ENCODE data around the gene ARFGEF2.
A peak's percentile ranks its signal among the peaks of the same experiment; 100 is the strongest.
"Not testable (repeated sequence)": the region's sequence is repeated elsewhere in the genome, so short reads cannot be mapped to it uniquely, and the experiment has no call there.

Gene ARFGEF2

DNA sequence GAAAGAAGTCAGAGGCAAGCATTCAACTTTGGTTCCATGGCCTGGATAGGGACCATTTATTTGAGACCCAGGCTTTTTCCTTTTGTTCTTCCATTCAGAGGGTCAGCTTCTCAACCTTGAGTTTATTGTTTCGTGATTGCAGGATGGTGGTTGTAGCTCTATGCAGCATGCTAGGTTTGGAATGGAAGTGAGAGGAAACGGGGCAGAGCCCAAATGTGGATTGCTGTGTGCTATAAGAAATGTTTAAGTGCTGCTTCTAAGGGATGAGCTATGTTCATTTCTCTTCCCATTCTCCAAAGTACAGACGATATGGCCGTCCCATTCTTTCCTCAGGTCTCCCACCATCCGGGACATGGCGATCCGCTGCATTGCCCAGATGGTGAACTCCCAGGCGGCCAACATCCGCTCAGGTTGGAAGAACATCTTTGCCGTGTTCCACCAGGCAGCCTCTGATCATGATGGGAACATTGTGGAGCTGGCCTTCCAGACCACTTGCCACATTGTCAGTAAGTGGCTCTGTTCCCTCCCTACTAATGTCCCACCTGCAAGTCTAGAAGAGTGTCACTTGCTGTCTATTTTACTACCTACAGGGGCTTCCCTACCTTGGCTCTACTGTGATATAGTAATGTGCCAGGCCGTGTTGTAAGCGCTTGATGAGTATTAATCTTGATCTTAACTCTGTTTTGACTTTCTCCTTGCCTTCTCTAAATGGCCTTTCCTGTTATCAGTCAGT lies 88.6 kb downstream of the ARFGEF2 start:
- no peak for DNase-seq

GRCh38 chr20:49024220-49024619 lies 102.7 kb downstream of the ARFGEF2 start:
- DNase-seq = no peak

GRCh38 chr20:49028177-49028576 lies 106.7 kb downstream of the ARFGEF2 start:
- DNase-seq = not testable (repeated sequence)

- DNase-seq = no peak
Measured at GRCh38 chr20:49028684-49029083, 107.2 kb downstream of the ARFGEF2 start.

DNA sequence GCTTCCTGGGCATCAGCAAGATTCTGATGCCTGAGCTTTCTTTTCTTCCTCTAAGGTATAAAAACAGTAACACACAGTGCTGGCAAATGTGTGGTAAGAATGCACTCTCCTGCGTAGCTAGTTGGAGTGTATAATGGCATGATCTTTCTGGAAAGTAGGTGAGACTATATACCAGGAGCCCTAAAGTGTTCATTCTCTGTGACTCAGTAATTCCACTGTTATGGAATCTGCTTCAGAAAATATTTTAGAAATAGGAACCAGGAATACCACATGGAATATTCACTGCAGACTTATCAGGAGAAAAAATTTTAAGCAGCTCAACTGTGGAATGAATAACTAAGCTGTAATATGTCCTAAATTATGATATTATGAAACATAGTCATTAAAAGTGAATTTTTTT lies 107.7 kb downstream of the ARFGEF2 start:
- DNase-seq = no peak

GRCh38 chr20:49030954-49031619 lies 109.6 kb downstream of the ARFGEF2 start:
- DNase-seq = no peak

DNA sequence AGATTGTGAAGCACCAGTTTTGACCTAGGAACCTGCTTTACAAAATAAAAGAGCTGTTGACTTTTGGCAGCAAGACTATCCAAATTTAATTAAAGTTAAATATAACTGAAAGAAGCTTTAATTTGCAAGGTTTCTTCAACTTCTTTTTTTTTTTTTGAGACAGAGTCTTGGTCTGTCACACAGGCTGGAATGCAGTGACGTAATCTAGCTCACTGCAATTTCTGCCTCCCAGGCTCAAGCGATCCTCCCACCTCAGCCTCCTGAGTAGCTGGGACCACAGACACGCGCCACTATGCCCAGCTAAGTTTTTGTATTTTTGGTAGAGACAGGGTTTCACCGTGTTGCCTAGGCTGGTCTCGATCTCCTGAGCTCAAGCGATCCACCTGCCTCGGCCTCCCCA lies 110.9 kb downstream of the ARFGEF2 start:
- no peak for DNase-seq

DNA sequence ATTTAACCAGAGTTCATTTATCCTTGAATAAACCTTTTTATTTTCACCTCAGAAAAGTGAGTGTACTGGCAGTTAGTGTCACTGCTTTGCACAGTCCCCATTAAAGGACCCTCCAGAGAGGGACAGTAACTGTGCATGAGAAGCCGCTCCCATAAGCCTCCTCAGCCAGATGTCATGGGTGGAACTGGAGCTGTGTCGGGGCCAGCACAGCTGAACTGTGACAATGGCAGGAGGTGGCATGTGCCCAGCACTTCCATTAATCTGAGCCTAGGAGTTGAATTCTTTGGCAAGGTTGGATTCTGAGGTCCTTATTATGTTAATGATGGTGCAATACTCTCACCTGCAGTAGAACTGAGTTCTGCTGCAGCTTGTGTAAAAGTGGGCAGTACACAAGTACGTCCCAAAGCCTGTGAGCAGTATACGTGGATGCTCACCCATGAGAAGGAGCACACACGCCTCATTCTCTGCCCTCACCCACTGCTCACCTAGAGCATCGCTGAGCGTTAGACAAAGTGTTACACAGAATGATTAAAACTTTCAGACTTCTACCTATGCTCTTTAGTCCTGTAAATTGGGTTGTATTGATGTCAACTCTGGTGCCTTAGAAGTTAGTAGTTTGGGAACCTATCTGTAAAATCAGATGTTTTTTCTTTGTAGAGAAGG lies 112.7 kb downstream of the ARFGEF2 start:
- no peak for DNase-seq

GRCh38 chr20:49037962-49038387 lies 116.5 kb downstream of the ARFGEF2 start:
- DNase-seq = peak in 1 of 2 experiments; percentile 7

GRCh38 chr20:49039854-49040253 lies 118.3 kb downstream of the ARFGEF2 start:
- no peak for DNase-seq

GRCh38 chr20:49043000-49043399 lies 121.5 kb downstream of the ARFGEF2 start:
- no peak for DNase-seq

- peak in 1 of 2 experiments; percentile 1 for DNase-seq
Measured at GRCh38 chr20:49045440-49046086, 124.1 kb downstream of the ARFGEF2 start.

- peak; percentile 88 to 89 for DNase-seq
Measured at GRCh38 chr20:49046087-49046900, 124.8 kb downstream of the ARFGEF2 start, which contains the start of gene CSE1L. Gene CSE1L (plus strand): TSS chr20:49046312. CDS start chr20:49058464, 12,152 bp downstream.

DNA sequence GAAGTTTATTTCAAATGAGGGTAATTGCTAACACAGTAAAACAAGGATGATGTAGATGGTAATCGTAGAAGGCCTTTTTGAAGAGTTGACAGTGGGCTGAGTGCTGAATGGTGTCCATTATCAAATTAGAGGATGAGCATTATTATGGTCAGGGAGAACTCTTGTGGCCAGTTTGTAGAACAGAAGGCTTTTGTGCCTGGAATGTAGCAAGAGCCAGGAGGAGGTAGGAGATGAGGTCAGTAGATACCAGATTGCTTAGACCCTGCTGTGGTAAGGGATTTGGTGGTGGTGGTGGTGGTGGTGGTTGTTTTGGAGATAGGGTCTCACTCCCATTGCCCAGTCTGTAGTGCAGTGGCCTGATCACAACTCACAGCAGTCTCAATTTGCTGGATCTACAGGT lies 130.8 kb downstream of the ARFGEF2 start:
- no peak for DNase-seq

DNA sequence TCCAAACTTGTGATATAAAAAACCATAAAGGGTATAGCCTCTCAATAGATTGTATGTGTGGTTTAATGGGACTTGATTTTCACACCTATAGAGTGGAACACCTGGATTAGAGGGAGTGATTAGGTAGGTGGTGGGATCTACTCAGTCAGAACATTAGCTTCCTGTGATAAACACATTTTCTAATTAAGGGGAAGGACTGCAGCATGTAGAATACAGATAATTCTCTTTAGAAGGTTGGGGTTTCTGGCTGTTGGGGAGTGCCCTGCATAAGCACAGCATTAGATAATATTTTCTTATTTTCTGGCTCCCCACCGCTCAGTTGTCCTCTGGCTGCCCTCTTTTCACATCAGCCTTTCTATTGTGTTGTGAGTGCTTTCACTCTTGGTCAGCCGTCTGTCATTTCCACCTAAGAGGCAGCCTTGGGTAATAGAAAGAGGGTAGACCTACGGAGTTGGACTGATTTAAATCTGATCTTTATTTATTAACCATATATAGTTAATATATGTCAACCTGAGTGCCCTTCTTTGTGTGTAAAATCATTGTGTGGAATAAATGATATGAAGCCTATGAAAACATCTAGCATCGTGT lies 132.6 kb downstream of the ARFGEF2 start:
- DNase-seq = no peak

DNA sequence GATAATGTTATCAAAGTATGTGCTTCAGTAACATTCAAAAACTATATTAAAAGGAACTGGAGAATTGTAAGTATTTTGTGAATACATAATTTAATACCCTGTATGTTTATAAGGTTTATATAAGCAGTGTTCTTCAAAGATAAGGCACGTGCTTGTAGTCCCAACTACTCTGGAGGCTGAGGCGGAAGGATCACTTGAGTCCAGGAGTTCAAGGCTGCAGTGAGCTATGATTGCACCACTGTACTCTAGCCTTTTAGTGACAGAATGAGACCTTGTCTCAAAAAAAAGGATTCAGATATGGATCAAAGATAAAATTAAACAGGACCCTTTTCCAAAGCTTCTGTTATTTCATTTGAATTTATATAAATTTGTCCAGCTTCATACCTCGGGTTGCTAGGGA lies 141.8 kb downstream of the ARFGEF2 start:
- no peak for DNase-seq

DNA sequence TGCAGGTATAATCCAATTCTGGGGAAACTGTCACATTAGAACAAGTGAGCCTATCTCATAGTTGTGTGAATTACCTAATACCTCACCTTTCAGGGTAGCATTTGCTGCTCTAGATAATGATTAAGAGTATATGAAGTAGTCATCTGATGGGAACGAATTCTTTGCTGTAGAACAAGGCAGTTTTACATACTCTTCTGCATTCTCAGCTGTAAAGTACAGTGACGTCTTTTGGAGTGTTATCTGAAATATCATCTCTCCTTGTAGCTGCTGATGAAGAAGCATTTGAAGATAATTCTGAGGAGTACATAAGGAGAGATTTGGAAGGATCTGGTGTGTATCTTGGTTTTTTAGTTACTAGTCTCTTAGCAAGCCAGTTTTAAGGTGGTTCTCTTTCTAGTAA lies 153.0 kb downstream of the ARFGEF2 start:
- no peak for DNase-seq

GRCh38 chr20:49078310-49078709 lies 156.8 kb downstream of the ARFGEF2 start:
- DNase-seq = no peak

GRCh38 chr20:49082295-49082694 lies 160.8 kb downstream of the ARFGEF2 start:
- not testable (repeated sequence) for DNase-seq
